PC-3 (cell line): ENCODE measurements around the gene SLC22A24.

Experiments used
- CTCF ChIP-seq: fragments of 300-600 bp; sonication (generic); conservative IDR thresholded peaks from 2 replicates; pipeline ENCODE4 v1.5.1; 2017; ENCODE audit warnings: antibody characterized with exemption, low read depth, mild to moderate bottlenecking, low read length
- EZH2 ChIP-seq: fragments of 300-600 bp; sonication (generic); IDR thresholded peaks from one replicate; pipeline ENCODE4 v1.6.1; 2017; ENCODE audit warnings: antibody characterized with exemption, mild to moderate bottlenecking, low read length; ENCODE audit not compliant: unreplicated experiment
- EZH2phosphoT487 ChIP-seq: fragments of 300-600 bp; sonication (generic); IDR thresholded peaks from 2 replicates; pipeline ENCODE4 v1.6.1; 2018; ENCODE audit warnings: mild to moderate bottlenecking, antibody characterized with exemption, low read length, borderline replicate concordance

- TF ChIP-seq CTCF = no peak
- no peak for TF ChIP-seq EZH2phosphoT487
- no peak for TF ChIP-seq EZH2
Measured at GRCh38 chr11:63144121-63144520, at the start of gene SLC22A24.
